SW 1271 (cell line): ENCODE data around the gene FAM50B.

Source experiments
- DNase-seq, 2 experiments: peaks; one replicate each; lab custom pipeline; 2025; lab: John Stamatoyannopoulos, UW

Gene FAM50B, protein sequence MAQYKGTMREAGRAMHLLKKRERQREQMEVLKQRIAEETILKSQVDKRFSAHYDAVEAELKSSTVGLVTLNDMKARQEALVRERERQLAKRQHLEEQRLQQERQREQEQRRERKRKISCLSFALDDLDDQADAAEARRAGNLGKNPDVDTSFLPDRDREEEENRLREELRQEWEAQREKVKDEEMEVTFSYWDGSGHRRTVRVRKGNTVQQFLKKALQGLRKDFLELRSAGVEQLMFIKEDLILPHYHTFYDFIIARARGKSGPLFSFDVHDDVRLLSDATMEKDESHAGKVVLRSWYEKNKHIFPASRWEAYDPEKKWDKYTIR

DNA sequence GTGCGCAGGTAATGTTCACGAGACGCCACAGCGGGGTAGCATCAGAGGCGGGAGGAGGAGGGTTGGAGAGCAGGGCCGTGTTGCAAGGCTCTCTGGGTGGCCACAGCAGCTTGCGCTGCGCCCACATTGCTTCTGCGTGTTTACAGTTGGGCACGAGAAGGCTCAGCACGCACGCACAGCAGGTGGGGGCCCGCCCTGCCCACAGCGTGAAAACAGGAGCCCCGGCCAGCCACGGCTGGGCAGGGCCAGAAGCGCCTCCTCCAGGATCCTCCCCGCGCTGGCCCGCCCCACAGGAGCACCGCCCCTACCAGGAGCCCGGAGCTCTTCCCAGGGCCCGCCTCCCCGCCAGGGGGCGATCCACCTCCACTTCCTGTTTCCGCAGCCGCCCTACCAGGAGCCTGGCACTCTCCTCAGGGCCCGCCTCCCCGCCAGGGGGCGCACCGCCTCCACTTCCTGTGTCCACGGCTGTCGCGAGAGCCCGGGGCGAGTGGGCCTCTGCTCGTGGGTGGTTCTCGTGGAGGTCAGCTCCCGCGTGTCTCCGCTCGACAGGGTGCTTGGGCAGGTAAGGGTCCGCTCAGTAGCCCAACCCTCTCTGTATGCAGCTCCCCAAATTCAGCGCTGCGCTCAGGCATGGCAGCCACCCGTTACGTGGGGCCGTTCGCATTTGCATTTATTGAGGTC lies at the start of gene FAM50B:
Gene FAM50B, plus strand, starts transcription at position 449 of the 681 bp plus-strand sequence. CDS start 439 bp downstream, outside the sequence.
- peak in 1 of 2 experiments; percentile 66 for DNase-seq

DNA sequence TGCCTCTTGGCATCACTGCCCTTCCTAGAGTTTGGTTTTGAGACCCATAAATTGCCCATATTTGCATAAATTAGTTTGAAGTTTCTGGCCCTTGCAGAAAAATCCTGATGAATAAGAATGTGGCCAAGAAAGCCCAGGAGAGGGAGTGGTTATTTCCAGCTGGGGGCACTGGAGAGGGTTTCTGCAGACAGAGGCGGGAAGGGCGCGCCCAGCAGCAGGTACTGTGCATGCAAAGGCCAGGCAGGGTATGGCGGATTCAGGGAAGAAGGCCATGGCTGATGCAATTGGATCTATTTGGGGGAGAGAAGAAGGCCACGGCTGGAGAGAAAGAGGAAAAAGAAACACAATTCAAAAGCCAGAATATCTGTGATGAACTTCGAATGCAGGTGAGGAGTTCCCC lies 49.5 kb upstream of the FAM50B start:
- no peak for DNase-seq

DNA sequence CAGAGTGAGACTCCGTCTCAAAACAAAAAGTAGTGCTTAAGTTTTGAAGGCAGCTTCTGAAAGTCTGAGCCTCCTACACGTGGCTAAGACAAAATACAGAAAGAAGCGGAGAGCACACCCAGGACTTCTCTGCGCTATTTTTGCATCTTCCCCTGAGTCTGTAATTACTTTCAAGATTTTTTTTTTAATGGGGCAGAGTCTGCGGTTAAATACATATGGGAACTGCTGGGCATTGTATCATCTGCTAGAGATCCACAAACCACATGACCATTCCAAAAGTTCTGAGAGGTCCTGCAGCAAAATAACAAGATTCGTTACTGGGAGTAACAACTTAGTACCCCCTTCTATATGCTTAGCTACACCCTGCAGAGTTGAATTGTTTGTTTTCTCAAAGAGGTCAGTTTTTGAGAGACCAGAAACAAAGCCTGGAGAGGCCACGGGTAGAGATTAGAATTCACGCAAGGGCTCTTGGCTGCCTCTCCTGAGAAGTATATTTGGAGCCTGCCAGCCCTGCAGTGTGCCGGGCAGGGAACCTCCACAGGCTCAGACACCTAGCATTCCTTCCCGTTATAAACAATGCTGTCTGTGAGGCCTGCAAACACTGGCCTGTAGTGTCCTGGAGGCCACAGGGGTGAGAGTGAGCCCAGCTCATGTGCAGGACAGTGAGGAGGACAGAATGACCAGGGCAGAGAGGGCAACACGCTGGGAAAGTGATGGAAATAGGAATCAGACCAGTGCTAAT lies 48.2 kb upstream of the FAM50B start:
- DNase-seq, result no peak

DNA sequence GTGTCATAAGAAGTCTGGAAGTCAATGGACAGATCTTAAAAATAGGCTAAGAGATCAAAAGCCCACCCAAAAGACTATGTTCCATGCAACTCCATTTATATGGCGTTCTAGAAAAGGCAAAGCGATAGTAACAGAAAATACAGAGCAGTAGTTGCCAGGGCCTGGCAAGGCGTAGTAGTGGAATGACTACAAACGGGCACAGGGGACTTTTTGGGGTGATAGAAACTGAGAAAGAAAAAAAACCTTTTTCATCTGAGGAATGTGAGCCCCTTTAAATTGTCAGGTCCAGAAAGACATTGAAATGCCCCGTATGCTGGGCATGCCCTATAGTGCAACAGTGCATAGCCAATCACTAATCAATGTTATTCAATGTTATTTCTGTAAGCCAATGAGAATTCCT lies 47.2 kb upstream of the FAM50B start:
- no peak for DNase-seq

DNA sequence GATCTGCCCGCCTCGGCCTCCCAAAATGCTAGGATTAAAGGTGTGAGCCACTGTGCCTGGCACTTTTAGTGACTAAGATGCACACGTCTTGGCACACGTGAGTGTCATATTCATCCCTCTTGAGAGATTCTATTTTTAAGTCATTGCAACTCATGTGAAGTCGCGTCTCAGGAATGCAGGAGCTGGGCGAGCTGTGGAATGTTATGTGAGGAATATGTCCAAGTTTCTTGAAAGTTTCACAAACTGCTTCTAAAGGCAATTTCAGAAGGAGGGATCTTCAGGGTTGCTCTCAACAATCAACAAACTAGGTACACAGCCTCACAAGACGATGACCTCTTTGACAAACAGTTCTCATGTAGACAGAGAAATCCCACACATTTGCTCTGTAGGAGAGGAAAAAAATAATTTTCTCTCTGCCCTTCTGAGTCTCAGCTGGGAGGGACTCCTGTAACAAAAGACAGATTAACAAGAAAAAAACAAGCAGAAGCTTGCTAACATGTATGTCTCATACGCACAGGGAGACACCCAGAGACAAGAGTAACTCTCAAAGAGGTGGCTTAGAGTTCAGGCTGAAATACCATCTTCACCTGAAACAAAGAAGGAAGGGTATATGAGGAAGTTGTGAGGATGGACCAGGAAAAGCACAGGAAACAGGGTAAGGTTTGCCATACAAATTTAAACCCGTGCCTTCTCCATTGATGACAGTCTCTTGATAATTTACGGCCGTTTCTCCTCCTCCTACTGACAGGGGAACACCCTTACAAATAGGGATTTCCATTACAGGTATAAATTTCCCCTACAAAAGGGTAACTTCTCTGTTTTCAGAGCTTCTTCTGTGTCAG lies 45.3 kb upstream of the FAM50B start:
- peak; percentile 22 to 76 for DNase-seq

DNA sequence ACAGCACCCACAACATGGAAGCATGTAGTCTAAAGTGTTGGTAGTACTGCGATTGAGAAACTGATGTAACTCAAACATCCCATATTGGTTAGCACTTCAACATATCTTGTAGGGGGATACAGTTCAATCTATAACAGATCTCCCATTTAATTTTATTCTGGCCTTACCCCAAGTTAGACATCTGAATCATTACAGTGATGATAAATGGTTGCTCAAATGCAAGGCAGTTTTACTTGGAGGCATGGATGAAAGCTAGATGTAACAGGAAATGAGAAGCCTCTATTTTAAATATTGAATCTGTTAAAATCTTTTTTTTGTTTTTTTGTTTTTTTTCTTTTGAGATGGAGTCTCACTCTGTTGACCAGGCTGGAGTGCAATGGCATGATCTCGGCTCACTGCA lies 44.2 kb upstream of the FAM50B start:
- no peak for DNase-seq

DNA sequence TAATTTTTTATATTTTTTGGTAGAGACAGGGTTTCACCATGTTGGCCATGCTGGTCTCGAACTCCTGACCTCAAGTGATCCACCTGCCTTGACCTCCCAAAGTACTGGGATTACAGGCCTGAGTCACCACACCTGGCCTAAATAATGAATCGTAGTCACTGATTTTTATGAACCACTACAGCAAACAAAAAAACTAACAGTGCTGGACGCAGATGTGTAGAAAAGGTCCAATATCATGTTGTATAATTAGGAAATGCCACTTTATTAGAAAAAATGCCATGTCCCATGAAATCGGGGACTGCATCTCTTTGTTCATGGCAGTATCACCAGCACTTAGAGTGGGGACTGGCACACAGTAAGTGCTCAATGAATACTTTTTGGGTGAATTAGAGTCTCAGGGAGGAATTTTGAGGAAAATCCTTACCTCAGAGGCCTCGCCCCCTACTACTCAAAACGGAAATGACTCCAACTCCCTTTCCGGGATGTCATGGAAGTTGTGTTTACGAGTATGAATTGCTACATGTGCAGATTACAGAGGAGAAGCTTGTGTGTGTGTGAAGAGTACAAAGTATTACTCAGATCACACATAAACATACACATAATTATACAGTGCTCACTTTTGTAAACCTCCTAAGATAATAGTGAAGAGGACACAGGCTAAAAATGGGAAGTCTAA lies 43.6 kb upstream of the FAM50B start:
- no peak for DNase-seq

DNA sequence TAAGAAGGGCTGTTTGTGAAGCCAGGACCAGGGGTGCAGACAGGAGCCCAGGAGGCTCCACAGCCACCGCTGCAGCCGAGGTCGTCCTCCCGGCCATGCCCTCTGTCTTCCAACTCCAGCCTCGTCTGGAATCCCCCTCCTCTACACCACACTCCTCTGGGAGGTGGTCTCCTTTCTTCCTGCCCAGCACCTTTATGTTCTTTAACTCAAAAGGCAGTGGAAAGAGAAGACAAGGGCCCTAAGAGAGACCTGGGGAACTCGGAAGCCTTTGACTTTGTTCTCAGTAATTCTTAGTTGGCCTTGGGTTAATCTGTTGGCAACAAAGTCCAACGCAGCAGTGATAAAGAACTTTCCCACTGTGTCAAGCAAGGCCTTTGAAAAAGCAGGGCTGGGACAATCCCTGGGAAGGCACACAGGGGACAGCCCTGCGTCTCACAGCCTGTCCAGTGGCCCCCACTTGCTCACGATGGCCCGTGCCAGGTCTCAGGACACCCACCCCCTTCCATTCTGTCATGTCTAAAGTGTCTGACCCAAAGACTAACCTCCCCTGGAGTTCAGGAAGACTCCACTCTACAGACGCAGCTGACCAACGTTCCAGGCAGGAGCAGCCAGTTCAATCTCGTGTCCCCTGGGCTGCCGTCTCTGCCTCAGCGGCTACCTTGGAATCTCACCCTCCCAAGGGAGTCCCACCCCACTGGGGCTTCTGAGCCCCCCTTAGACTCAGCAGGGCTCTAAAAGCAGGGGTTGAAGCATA lies 42.8 kb upstream of the FAM50B start:
- DNase-seq, result no peak

DNA sequence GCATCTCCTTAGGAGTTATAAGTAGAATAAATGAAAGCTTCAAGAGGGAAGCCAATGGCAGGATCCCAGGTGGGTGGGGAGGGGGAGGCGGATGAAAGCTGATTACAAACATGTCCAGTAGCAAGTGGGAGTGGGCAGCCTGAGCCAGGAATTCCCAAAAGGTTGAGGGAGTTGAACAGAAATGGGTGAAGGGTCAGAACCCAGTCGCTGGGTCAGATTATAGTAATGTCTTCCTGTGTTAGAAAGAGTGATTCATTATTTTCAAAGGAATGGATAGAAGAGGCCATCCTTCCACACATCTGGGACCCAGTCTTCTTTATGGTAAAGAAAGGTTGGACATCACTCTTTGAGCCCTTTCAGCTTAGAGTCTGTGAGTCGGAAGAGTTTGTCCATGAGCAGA lies 41.0 kb upstream of the FAM50B start:
- DNase-seq, result peak in 1 of 2 experiments; percentile 51

DNA sequence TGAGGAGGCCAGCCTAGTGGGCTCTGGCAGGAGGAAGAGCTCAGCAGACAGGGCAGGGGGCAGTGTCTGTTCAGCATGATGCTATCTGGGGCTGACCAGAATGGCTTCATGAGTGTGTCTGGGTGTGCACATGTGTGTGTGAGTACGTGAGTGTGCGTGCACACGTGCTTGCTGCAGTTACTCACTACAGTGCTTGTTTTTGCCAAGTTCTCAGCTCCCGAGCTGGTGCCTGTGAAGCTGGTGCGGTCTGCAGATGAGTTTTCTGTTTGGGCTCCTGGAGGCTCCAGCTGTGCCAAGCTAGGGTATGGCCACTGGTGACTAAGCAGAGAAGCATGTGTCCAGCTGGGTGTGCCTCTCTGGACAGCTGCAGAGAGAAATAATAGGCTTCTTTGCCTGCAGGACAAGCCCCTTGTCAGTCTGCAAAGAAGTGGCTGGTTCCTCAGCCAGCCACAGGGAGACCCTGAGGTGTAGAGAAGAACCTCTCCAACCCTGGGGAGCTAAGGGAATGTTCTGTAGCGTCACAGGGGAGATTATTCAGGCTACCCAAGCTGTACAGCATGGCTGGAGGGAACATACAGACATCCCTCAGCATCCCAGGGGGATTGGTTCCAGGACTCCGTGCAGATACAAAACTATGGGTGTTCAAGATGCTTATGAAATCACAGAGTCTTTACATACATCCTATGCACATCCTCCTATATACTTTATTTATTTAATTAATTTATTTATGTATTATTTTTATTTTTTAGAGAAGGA lies 40.2 kb upstream of the FAM50B start:
- peak; percentile 78 to 96 for DNase-seq

DNA sequence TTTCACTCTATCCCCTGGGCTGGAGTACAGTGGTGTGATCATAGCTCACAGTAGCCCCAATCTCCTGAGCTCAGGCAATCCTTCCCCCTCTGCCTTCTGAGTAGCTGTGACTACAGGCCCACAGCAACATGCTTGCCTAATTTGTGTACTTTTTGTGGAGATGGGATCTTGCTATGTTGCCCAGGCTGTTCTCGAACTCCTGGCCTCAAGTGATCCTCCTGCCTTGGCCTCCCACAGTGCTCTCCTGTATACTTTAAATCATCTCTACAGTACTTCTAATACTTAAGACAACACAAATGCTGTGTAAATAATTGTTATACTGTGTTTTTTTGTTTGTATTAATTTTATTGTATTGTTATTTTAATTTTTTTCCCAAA lies 39.7 kb upstream of the FAM50B start:
- DNase-seq, result no peak

DNA sequence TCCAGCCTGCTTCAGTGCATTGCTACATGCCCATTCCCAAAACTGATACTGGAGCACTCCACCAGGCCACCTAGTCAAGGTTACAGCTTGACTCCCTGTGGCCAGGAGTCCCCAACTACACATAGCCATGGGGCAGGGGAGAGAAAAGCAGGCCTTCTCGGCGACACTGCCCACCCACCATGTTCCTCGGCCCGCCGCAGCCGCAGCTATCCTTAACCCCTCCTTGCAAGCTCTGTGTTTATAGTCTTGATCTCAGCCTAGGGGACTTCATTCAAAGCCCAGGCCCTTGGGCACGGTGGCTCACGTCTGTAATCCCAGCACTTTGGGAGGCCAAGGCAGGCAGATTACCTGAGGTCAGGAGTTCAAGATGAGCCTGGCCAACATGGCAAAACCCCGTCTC lies 39.2 kb upstream of the FAM50B start:
- no peak for DNase-seq

DNA sequence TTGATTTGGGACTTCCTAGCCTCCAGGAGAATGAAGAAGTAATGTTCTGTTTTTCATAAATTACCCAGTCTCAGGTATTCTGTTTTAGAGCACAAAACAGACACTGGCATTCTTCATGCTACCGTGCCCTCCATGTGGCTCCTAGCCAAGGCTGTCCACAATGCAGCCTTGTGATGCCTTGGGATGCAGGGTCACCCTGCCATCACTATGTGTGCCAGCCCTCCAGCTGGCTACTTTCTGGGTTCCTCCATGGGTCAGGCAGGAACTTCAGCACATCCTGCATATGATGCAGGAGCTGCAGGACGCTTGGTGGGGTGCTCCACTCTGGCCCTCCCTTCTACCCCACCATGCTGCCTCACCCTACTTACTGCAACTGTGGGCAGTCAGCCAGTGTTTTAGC lies 38.0 kb upstream of the FAM50B start:
- DNase-seq, result no peak

DNA sequence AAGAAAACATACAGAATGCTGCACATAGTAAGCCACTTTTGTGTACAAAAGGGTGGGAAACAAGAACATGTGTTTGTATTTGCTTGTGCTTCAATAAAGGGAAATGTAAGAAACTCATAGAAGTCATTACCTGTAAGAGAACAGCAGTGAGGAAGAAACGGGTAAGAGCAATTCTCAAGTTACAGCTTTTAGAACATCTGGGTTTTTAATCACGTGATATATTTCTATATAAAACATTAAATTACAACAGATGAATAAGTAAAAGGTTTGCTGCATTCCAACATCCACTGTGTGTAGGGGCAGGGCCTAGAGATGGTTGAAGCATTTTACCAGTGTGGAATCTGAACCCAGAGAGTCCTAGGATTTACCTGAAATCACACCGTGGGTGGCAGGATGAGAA lies 36.6 kb upstream of the FAM50B start:
- DNase-seq, result no peak

DNA sequence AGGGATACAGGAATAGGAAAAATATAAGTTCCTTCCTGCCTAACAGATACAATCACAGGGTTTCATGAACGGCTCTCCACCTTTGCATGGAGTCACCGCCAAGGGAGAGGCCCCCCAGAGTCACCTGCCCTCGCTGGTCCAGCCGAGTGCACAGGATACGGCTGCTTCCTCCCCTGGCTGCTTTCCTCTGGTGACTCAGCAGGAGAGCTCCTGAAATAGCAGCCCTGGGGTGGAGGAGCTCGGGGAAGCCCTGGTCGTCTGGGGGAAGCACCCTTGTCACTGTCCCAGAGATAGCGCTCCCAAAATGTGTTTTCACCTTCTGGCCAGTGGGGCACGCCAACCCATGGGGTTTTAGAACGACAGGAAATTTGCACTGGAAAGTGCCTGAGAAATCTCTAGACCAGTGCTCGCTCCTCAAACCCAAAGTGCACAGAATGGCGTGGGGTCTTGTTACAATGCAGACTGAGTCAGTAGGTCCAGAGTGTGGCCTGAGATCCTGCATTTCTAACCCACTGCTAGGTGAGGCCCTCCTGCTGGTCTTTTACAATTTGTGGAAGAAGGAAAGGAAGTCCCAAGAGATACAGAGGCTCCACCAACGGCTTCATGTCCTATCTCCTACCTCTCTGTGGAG lies 35.9 kb upstream of the FAM50B start:
- peak; percentile 17 to 56 for DNase-seq

DNA sequence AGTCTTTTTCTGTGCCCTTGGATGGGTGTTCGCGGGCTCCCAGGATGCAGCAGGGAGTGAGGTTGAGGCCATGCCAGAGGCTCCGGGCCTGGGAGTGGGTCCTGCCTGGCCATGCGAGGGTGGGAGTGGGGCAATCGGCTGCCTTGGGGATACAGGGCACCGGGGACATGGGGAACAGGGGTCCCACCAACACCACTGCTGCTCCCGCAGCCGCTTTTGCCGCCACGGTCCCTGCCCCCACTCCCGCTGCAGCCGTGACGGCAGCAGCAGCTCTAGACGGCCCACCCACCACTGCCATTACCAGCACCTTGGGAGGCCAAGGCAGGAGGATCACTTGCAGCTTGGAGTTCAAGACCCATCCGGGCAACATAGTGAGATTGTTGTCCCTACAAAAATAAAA lies 35.3 kb upstream of the FAM50B start:
- no peak for DNase-seq

DNA sequence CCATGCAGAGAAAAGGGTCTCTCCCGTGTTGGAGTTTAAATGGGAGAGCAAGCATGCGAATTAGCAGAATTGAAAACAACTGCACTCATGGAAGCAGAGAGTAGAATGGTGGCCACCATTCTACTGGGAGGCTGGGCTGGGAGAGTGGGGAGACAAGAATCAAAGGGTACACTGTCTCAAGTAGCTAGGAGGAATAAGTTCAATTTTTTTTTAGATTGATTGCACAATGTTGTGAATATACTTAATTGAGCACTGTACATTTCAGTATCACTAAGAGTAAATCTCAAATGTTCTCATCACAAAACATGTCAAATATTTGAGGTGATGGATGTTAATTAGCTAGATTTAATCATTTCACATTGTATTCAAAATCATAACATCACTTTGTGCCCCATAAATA lies 34.6 kb upstream of the FAM50B start:
- no peak for DNase-seq

DNA sequence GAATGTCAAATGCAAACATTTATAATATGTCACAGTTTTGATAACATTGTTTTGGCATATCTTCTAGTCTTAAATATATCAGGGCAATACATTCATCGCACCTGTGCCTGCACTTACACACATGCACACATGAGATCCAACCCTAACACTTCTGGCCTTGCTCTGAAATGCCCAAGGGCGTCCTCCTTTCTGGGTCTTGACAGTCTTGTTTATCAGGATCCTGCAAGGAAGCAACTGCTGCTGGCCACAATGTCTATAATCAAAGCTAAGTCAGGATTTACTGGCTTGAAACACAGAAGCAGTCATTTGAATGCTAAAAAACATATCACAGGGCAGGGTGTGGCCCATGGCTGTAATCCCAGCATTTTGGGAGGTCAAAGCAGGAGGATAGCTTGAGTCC lies 32.9 kb upstream of the FAM50B start:
- no peak for DNase-seq
